HL-60 (cell line): ENCODE data around the gene C1orf105.

Experiments
- DNase-seq, 2 experiments: peaks; one replicate each; pipeline ENCODE4 v3.0.0-alpha.2; 2010 to 2020; ENCODE audit warnings: low read depth in 1 of 2, low spot score in 1 of 2
- H3K27ac ChIP-seq: fragments of 250-450 bp; sonication (Bioruptor Pico); replicated peaks from 2 replicates; pipeline ENCODE4 v1.5.1; 2020; ENCODE audit warnings: mild to moderate bottlenecking, moderate library complexity
- H3K27me3 ChIP-seq: fragments of 250-450 bp; sonication (Bioruptor Pico); 2 replicates; pipeline ENCODE4 v1.5.1; 2021; ENCODE audit warnings: mild to moderate bottlenecking, moderate library complexity; ENCODE audit not compliant: insufficient read depth, poor library complexity, severe bottlenecking
- H3K4me3 ChIP-seq: replicated peaks from 2 replicates; pipeline ENCODE4 v1.5.1; 2011; ENCODE audit warnings: mild to moderate bottlenecking, control low read depth, low read length; ENCODE audit not compliant: insufficient read depth
- GABPA ChIP-seq: IDR thresholded peaks from 2 replicates; pipeline ENCODE4 v1.6.1; 2012; ENCODE audit warnings: low read depth
- POLR2AphosphoS5 ChIP-seq: IDR thresholded peaks from 2 replicates; pipeline ENCODE4 v1.6.1; 2012; ENCODE audit warnings: low read depth
- REST ChIP-seq: IDR thresholded peaks from 2 replicates; pipeline ENCODE4 v1.6.1; 2012; ENCODE audit warnings: low read depth; ENCODE audit not compliant: insufficient replicate concordance
- SPI1 ChIP-seq: IDR thresholded peaks from 2 replicates; pipeline ENCODE4 v1.6.1; 2012; ENCODE audit warnings: low read depth, mild to moderate bottlenecking, borderline replicate concordance
- TF ChIP-seq, protein P1 (sequence below): IDR thresholded peaks from one replicate; pipeline ENCODE4 v1.5.1; 2011; ENCODE audit warnings: low read length, control low read depth, inconsistent platforms; ENCODE audit not compliant: insufficient read depth

The C1orf105 gene

DNA sequence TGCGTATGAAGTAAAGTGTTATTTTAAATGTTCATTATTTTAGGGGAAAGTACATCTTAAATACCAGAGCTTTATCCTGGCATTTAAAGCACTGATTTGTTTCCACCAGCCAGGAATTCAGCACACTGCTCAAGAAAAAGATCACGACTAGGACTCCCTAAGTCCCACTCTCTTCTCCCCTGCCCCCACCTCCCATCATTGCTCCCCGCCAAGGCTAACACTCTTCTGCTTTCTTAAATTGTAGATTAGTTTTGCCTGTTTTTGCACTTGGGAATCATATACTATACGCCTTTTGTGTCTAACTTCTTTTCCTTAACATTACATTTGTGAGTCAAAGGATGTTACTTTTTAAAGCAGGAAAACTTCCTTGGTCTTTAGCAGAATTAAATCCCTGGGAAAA lies 37.5 kb upstream of the C1orf105 start:
- DNase-seq = no peak
- H3K27ac ChIP-seq = no peak overlapping the region
- TF ChIP-seq, protein P1, sequence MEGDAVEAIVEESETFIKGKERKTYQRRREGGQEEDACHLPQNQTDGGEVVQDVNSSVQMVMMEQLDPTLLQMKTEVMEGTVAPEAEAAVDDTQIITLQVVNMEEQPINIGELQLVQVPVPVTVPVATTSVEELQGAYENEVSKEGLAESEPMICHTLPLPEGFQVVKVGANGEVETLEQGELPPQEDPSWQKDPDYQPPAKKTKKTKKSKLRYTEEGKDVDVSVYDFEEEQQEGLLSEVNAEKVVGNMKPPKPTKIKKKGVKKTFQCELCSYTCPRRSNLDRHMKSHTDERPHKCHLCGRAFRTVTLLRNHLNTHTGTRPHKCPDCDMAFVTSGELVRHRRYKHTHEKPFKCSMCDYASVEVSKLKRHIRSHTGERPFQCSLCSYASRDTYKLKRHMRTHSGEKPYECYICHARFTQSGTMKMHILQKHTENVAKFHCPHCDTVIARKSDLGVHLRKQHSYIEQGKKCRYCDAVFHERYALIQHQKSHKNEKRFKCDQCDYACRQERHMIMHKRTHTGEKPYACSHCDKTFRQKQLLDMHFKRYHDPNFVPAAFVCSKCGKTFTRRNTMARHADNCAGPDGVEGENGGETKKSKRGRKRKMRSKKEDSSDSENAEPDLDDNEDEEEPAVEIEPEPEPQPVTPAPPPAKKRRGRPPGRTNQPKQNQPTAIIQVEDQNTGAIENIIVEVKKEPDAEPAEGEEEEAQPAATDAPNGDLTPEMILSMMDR = no peak
- TF ChIP-seq POLR2AphosphoS5 = no peak
- no peak for TF ChIP-seq GABPA
- TF ChIP-seq SPI1 = no peak
- no peak for TF ChIP-seq REST
- peaks cover 6% of the 10 kb centered on the region for H3K27me3 ChIP-seq
- no peak overlapping the region for H3K4me3 ChIP-seq

DNA sequence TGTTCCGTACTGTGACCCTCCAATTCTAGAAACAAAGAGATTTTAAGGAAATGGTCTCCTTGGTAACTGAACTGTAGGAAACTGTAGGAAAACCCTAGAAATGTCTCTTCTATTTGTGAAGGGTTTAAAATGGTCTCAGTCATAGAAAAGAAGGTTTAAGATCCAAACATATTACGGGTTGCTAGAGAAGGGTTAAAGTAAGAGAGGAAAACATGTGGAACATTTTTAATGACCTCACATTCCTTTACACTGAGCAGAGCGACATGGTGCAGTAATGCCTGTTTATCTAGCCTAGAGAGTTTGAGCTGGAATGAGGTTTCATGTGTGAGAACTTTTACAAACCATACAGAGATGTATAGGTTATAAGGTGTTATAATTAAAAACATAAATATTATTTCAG lies 36.9 kb upstream of the C1orf105 start:
- H3K27me3 ChIP-seq = peaks cover 6% of the 10 kb centered on the region
- no peak for DNase-seq
- H3K4me3 ChIP-seq = no peak overlapping the region
- no peak overlapping the region for H3K27ac ChIP-seq
- TF ChIP-seq GABPA (no peak), REST (no peak), SPI1 (no peak), POLR2AphosphoS5 (no peak)

DNA sequence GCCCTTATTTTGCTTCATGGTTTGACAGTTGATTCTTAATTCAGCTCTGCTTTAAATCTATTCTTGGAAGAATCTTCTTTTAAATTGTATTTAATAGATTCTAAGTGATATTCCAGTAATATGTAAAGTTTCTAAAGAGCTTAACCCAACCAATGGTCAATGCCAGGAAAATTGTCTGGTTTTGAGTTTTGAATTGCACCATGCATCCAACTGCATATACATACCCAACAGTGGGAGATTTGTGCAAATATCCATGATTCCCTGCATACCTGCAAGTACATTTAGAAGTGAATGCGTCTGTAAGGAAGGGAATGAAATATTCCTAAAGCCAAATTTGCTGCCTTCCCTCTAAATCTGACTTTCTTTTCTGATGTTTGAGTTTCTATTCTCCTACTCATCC lies 35.8 kb upstream of the C1orf105 start:
- Histone ChIP-seq H3K27ac (no peak overlapping the region), H3K4me3 (no peak overlapping the region), H3K27me3 (peaks cover 6% of the 10 kb centered on the region)
- TF ChIP-seq POLR2AphosphoS5 = no peak
- TF ChIP-seq REST = no peak
- TF ChIP-seq SPI1 = no peak
- TF ChIP-seq, protein P1 = no peak
- TF ChIP-seq GABPA = no peak
- DNase-seq = no peak

DNA sequence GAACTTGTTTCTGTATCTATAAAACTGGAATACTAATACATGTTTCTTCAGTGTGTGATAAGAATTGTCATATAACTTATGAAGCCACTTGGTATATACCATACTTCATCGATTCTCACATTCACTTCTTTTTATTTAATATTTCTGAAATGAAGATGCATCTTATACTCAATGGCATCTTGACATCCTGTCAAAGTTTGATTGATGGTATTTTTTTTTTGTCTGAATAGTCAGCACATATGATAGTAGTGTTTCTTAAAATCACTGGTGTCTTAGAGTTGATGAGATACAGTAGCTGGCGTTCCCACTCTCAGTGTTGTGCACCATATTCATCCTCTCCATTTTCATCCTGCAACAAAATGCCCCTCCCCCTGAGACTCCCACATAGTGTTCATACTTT lies 34.4 kb upstream of the C1orf105 start:
- Histone ChIP-seq H3K27me3 (peaks cover 3% of the 10 kb centered on the region), H3K27ac (no peak overlapping the region), H3K4me3 (no peak overlapping the region)
- TF ChIP-seq REST (no peak), GABPA (no peak), SPI1 (no peak), POLR2AphosphoS5 (no peak)
- TF ChIP-seq, protein P1 = no peak
- no peak for DNase-seq
